WERI-Rb-1 (cell line): ENCODE data around the gene BCAR1.

ENCODE experiments used
- DNase-seq: peaks from one replicate; pipeline ENCODE4 v3.0.0-alpha.2; 2020
- H3K27ac ChIP-seq: fragments of 250-450 bp; sonication (Bioruptor Pico); 2 replicates; pipeline ENCODE4 v1.5.1; 2020; ENCODE audit warnings: mild to moderate bottlenecking, moderate library complexity
- H3K27me3 ChIP-seq: fragments of 250-450 bp; sonication (Bioruptor Pico); 2 replicates; pipeline ENCODE4 v1.5.1; 2021; ENCODE audit warnings: mild to moderate bottlenecking, low read depth, moderate library complexity; ENCODE audit not compliant: insufficient read depth, severe bottlenecking
- H3K36me3 ChIP-seq: fragments of 250-450 bp; sonication (Bioruptor Pico); 2 replicates; pipeline ENCODE4 v1.5.1; 2020; ENCODE audit warnings: mild to moderate bottlenecking, moderate library complexity
- H3K4me3 ChIP-seq: 2 replicates; pipeline ENCODE4 v1.5.1; 2011; ENCODE audit warnings: low read depth, mild to moderate bottlenecking, control low read depth, low read length
- H3K9me3 ChIP-seq: fragments of 250-450 bp; sonication (Bioruptor Pico); 2 replicates; pipeline ENCODE4 v1.5.1; 2021; ENCODE audit warnings: mild to moderate bottlenecking, moderate library complexity; ENCODE audit not compliant: severe bottlenecking
- CTCF ChIP-seq: IDR thresholded peaks from 2 replicates; pipeline ENCODE4 v1.5.1; 2011; ENCODE audit warnings: low read depth, mild to moderate bottlenecking, control low read depth, inconsistent platforms, low read length

BCAR1 gene

GRCh38 chr16:75181630-75182029 is 69.8 kb downstream of the BCAR1 start:
- H3K9me3 ChIP-seq = peaks cover 3% of the 10 kb centered on the region
- H3K27me3 ChIP-seq = no peaks in the 10 kb centered on the region
- TF ChIP-seq CTCF = no peak
- no peak overlapping the region for H3K27ac ChIP-seq
- no peaks in the 10 kb centered on the region for H3K36me3 ChIP-seq
- DNase-seq = no peak
- no peak overlapping the region for H3K4me3 ChIP-seq

- peaks cover 14% of the 10 kb centered on the region for H3K9me3 ChIP-seq
- no peak overlapping the region for H3K4me3 ChIP-seq
- no peaks in the 10 kb centered on the region for H3K27me3 ChIP-seq
- H3K27ac ChIP-seq = no peak overlapping the region
- H3K36me3 ChIP-seq = no peaks in the 10 kb centered on the region
- TF ChIP-seq CTCF = no peak
- DNase-seq = no peak
Measured at GRCh38 chr16:75179208-75179607, 72.2 kb downstream of the BCAR1 start.
